OCI-M1 (cell line): Measurements from ENCODE around the gene PPP1R9A.

Source experiments
- DNase-seq: peaks from one replicate; lab custom pipeline; 2025; lab: John Stamatoyannopoulos, UW

The PPP1R9A gene

DNA sequence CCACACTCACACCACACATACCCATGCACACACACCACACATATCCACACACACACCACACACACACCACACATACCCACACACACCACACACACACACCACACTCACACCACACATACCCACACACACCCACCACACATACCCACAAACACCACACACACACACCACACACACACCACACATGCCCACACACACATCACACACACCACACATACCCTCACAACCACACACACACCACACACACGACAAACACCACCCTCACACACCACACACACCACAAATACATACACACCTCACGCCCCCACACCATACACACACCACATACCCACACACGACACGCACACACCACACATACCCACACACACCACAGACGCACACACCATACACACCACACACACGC is 297.2 kb downstream of the PPP1R9A start:
- DNase-seq: no peak

DNA sequence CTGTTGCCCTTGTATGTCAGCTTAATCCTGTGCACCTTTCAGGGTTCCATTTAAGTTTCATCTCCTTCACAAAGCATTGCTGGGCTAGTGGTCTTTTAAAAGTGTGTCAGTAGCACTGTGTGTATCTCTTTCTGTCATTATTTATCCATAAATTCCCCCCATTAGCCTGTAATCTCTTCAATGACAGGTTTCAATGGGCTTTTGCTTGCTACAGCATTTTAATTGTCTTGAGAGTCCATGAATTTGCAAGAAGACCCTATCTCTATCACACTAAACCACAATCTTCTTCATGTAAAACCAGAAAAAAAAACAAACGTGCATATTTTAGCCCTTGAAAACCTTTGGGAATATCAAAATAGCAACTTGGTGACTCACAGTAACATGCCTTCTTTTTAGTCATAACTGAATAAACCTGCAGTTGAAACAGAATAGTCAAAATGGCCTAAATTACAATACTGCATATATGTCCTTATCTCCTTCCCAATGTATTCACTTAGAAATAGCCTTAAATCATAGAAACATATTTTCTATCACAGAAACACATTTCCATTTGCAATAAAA is 298.4 kb downstream of the PPP1R9A start:
- DNase-seq: no peak

DNA sequence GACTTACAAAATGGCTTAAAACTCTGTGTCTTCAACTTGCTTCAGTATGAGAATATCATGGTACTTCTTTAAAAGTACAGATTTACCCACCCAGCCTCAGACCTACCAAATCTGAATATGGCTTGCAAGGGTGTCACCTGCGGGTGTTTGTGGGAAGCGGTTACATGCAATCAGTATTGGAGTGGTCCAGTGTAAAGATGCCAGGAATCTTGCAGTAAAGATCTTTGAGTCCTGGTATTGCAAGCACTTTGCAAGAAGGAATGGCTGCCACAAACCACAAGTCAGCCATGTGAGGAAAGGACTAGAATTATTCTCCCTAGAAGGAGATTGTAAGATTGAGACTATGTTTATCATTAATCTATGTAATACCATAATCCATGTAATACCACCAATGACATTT is 301.9 kb downstream of the PPP1R9A start:
- DNase-seq: no peak

DNA sequence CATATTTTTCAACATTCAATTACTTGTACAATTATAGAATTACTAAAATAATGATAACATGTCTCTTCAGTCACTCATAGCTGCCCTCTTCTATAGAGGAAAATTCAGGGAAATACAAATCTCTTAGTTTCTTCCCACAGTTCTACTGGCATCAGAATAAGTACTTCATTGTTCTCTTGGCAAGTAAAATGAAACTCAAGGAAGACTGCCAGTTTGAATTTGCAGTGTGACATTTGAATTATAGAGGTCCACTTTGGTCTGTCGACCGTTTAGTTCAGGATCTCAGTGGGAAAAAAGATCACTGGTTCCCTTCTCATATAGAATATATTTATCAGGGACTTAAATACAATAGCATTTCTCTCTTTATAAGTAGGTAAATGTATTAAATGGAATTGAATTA is 302.4 kb downstream of the PPP1R9A start:
- DNase-seq: no peak

DNA sequence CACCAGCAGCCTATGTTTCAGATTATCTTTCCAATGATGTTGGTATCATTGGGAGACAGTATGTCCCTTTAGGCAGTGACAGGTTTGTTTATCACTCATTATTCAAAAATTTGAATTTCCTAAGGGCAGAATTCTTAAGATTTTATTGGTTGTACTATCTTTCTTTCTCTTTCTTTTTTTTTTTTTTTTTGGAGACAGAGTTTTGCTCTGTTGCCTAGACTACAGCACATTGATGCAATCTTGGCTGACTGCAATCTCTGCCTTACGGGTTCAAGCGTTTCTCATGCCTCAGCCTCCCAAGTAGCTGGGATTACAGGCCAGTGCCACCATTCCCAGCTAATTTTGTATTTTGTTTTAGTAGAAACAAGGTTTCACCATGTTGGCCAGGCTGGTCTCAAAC is 305.8 kb downstream of the PPP1R9A start:
- DNase-seq: no peak

DNA sequence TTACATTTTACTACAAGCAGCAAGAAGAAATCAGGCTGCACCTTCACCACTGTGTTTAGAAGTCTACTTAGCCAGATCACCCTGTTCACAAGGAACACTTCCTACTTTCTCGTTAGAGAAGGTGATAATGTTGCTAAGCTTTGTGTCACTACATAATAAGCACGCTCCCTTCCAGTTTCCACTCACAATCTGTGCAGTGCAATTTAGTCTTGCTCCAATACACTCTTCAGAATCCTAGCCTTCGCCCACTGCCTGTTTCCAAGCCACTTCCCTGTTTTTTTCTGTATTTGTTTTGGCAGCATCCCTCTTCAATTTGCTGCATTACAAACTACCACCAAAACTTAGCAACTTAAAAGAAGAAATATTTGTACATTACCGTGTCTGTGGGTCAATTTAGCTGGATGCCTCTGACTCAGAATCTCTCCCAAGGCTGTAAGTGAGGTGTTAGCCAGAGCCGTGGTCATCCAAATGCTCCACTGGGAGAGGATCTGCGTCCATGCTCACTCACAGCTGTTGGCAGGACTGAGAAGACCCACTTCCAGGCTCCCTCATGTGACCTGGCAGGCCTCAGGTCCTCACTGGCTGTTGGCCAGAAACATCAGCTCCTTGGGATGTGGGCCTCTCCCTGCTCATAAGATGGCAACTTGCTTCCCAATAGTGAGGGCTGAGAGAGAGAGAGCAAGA is 306.6 kb downstream of the PPP1R9A start:
- DNase-seq: no peak

DNA sequence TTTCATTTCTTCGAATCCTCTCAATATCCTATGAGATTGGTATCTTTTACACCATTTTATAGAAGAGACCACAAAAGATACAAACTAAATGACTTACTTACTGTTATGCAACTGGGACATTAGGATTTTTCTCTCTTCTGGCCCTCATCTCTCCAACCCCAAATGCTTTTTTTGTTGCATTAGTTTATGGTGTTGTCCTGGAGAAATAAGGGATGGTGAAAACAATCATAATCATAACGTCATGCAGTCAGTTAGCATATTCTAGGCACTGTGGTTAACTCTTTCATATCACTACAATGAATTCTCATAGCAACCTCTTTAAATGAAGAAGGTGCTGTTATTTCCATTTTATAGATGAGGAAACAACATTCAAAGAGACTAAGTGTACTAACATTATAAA is 312.3 kb downstream of the PPP1R9A start:
- no peak for DNase-seq

DNA sequence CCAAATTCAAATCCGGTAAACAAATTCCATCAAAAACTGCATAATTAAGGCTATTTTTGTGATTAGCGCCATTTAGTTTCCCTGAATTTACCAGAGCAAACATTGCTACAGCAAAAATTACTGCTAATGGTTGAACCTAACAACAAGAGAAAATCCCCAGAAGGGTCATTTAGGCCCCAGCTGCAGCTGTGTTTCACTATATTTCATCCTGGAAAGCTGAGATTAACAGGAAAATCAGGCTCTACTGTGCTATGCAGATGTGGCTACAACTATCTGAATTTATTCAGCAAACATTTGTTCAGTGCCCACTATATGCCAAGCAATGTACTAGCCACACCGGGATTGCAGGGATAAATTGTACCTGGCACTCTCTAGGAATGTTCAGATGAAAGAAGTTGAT is 312.9 kb downstream of the PPP1R9A start:
- DNase-seq: no peak

DNA sequence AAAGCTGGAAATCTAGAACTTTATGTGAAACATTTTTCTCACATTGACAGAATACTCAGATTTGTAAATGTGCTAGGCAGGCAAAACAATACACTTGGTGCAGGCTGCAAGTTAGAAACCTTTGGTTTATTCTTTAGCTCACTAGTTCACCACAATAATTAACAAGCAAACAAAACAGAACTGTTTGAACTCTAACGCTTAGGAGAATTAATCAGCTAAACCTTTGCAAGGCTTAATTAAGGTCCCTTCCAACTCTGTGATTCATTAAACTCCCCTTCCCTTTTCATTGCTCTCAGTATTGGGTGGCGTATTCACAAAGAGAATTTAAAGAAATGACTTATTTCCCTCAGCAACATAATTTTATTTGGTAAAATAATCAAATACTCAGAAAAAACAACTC is 317.9 kb downstream of the PPP1R9A start:
- no peak for DNase-seq

DNA sequence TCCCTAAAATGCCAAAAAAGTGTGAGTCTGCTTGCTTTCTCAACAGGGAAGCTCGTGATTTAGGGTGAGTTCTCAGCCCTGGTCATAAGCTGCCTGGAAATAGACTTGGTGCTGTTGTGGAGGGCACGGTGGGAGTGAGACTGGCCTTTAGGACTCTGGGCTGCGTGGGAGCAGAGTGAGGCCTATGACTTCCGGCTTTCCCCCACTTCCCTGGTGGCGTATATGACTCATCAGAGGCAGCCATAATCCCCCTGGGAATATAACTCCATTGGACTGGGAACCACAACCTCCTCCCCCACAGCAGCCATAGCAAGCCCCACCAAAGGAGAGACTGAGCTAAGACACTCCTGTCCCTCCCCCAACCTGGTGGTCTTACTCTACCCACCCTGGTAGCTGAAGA is 321.9 kb downstream of the PPP1R9A start:
- no peak for DNase-seq

DNA sequence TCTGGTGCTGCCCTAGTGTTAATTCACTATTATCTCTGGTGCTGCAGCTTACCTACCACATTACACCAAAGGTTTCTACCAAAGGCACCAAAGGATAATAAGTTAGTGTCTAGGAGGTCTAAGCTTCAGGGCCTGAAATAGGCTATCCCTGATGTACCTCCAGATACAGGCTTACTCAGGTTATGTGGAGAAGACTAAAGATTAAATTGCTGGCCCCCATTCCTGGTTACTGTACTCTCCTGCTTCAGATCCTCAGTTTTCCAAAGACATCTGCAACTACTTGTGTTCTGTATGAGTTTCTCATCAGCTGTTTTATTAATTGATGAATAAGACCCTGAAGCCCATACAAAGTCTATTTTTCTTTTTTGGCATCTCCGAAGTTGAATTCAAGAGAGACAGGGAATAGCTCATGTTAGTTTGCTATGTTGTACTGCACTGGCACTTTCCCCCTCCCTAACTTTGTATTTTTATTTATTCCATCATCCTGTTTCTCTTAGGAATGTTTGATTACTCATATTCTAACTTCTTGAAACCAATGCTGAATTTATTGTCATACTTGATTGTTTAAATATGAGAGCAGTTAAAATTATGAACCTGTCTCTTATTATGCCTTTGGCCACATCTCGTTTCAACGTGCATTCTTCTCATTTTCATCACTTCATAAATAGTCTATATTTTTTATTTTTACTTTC is 331.0 kb downstream of the PPP1R9A start:
- DNase-seq: peak; percentile 68

DNA sequence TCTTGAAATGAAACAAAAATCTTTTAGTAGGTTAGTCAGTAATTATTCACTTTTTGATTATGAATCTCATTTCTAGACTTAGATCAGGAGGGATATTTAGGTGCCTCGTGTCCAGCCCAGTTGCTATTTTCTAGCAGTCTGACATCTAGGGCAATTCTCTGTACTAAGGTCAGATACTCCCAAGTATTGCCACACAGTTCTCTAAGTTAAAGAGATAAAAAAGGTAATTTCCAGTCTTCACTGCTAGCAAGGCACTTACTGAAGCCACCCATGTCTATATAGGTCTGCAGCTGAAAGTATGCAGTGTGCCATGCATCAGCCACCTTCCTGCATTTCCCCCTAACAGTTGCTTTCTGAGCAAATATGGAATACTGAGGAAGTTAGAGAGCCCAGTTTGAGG is 333.5 kb downstream of the PPP1R9A start:
- DNase-seq: peak; percentile 45

DNA sequence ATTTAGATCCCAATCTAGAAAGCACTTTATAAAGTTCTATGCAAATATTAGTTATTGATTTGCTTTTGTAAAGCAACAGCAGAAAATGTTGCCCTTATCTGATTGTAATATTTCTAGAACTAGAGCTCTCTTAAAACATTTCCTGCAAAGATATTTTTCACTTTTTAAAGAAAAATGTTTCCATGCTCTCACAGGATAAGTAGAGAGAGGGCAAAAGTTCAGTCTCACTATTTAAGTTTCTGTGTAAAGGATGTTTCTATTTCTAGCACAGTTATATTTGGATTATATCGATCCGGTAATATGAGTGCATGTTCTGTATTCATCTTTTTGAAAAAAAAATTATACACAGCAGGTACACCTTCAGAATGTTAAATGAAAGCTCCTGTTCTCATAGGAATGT is 334.9 kb downstream of the PPP1R9A start:
- DNase-seq: no peak

DNA sequence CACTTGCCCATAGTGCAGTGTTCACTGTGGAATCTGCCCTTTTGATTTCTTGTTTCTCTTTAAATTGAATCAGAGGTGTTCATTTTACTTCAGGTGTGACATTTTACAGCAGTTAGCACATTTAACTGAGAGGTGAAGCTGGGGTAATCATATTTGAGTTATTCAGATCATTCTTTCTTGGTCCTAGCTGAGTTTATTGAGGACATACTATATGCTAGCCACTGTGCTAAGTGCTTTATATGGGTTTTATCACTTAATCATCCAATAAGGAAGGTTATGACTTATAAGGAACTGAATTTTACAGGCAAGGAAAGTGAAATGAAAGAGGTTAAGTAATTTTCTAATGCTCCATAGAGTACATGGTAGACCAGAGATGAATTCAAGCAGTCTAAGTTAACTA is 337.2 kb downstream of the PPP1R9A start:
- no peak for DNase-seq

DNA sequence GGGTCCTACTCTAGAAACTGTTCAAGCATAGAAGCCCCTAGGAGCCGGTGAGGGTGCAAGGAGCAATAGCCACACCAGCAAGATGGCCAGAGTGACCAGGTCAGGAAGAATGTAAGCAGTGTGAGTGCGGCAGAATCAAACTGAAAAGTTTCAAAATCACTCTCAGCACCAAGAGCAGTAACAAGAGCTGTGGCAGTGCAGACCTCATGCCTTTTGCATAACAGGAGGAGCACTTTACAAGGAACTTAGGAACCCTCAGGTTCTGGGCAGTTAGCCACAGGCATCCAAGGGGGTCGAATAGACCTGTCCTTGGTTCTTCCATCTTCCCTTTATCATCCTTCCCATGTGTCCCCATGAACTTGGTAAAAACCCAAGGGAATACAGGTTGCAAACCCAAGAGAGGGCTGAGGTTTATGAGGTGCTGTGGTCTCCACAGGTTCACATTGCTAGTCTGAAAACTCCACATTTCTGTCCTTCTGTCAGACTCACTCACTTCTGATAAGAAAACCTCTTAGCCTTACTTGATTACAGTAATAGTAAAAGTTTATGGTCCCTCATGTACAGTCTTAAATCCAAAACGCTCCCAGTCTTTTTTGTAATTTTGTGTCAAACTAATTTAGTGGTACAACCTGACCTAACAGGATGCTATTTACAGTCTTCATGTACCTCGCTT is 338.6 kb downstream of the PPP1R9A start:
- no peak for DNase-seq

DNA sequence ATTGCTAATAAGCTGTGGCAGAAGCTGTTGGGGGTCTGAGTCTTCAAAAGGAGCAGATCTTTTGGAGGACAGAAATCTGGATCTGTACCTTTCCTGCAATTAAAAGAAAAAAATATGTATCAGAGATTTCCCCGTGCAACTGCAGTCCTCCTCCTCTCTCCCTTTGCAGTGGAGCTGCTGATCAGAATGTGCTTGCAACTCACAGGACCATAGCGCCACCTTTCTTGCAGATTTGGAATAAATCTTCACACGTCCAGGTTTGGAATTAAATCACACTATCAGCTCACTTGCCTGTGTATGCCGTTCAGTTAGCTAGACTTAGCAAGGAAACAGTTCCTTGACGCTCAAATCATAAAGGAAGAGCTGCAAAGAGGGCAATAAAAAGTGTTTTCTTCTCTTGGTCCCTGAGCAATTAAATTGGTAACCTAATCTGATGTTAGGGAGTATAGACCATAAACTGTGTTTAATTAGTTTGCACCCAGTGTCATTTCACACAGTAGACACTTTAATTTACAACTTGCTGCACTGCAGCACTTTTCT is 339.5 kb downstream of the PPP1R9A start:
- DNase-seq: peak; percentile 97

DNA sequence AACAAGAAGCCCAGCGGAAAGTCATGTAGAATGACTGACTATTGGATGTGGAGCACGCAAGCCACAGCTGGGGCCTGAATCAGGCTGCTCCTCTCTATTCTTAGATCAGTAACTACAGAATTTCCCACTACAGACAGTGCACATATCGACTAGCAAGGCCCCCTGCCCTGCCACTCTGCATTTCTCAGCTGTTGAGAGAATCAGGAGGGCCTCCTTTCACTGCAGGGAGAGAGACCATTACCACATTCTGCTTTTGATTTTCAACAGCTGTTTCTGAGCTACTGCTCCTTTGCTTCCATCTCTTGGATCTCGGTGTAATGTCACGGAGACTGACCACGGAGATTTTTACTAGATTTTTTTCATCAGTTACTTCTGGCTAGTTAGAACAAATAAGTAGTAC is 343.2 kb downstream of the PPP1R9A start:
- DNase-seq: no peak

DNA sequence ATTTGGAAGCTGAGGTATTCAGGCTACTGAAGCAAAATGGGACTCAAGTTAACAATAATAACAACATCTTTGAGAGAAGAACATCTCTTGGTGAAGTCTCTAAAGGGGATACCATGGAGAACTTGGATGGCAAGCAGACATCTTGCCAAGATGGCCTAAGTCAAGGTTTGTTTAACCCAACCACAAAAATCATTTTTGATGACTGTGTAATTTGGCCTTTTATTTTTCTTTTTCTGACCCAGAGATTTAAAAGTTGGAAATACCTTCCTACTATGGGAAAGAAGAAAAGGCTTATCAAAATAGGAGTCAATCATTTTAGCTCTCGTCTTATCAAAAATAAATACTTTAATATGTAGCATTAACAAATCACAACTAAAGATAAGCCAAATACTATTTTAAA is 344.6 kb downstream of the PPP1R9A start:
- DNase-seq: no peak

DNA sequence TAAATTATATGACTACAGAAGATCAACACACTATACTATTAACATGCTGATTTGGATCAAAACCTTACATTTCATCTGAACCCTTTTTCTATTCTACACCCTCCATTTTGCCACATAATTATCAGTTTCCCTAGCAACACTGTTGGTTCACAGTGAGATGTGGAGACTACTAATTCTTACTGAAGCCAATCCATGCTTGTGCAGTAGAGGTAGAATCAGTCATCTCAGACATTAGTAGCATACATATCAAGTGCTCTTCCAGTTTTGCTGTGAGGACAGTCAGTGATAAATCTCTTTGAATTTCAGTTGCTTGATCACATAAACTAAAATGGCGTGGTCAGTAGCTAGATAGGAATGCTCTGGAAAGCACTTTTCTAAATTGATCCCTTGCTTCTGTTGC is 346.6 kb downstream of the PPP1R9A start:
- DNase-seq: no peak

DNA sequence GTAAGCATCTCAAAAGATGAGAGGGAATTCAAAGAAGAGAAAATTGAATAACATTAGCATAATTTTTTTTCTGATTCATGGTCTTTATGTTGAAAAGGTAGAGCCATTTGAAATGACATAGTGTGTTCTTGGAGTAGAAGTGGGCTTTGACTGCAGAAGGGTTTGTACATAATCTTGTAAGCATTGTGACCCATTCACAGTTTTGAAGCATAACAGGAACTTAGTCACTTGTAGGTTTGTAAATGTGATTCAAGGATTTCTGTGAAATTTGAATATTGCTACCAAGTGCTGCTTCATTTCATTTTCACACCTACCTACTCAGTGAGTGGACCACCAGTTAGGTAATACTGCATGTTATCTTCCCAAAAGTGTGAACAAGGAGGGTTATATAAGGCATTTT is 348.3 kb downstream of the PPP1R9A start:
- no peak for DNase-seq

DNA sequence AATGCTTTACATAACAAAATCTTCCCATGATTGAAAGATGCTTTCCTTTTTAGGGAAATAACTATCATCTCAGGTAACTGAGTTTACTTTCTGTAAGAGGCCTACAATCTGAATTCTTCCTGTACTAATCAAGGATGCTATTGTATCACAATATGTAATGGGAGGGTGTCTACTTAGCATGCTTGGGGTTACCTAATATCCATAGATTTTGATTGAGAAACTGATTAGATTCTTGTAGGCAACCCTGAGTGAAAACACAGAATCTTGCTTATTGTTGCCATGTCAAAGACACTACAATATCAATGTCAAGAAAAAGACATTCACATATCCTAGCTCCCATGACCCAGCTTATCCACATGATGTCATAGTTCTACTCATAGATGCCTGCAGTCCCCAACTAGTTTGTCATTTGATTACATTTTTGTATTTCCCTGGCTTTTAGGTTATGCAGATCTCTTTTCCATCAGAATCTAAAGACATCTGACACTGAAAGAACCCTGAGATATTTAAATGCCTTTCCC is 354.6 kb downstream of the PPP1R9A start:
- DNase-seq: peak; percentile 45

DNA sequence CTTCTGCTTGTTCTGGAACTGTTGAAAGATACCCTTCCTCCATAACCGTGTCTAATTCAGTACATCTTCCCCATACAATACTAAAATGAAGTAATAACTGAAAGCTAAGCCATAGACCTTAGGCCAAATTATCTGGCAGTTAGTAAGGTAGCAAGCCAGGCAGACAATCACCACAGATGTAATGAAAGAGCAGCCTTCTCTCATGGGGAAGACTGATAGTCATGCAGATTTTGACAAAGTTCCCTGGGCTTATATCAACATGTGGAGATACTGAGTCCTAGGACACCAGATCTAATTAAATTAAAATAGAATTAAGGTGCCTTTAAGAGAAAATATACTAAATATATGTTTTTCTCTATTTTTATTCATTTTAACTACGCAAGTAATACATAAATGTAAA is 355.5 kb downstream of the PPP1R9A start:
- DNase-seq: no peak
